OCI-LY7 (cell line): ENCODE results near the gene CD207. TPM values are rescaled to one million over a fixed set of nuclear protein-coding genes. Genes with fewer than 3 reads are reported as not detected.

Source experiments
- BruUV-seq: library from RNA; stranded (reverse); fragments of 400-500 nt; replicated peaks from 2 replicates; lab custom pipeline; 2021; lab: Mats Ljungman, UMichigan
- CTCF ChIA-PET: fragments of 300-600 bp; sonication (Branson Sonifier 250); formaldehyde crosslinking; loops from one replicate; lab custom pipeline; 2022; ENCODE audit warnings: antibody characterized with exemption; ENCODE audit not compliant: unreplicated experiment; lab: Charles Lee
- POLR2A ChIA-PET: fragments of 300-600 bp; sonication (Branson Sonifier 250); formaldehyde crosslinking; loops from one replicate; lab custom pipeline; 2022; ENCODE audit warnings: antibody characterized with exemption; lab: Charles Lee
- DNase-seq: peaks from one replicate; pipeline ENCODE4 v3.0.0-alpha.2; 2015; ENCODE audit warnings: low spot score
- H2AFZ ChIP-seq: fragments of 200-600 bp; sonication (generic), shearing (Covaris generic); 2 replicates; pipeline ENCODE4 v1.6.1; 2014; ENCODE audit warnings: mild to moderate bottlenecking, antibody characterized with exemption, low read length, moderate library complexity
- H3K27ac ChIP-seq: fragments of 200-600 bp; sonication (generic); 2 replicates; pipeline ENCODE4 v1.5.1; 2014; ENCODE audit warnings: mixed run types, low read depth, mild to moderate bottlenecking, moderate library complexity, low read length, inconsistent platforms; ENCODE audit not compliant: poor library complexity, severe bottlenecking
- H3K36me3 ChIP-seq: fragments of 200-600 bp; sonication (generic); 2 replicates; pipeline ENCODE4 v1.6.1; 2014; ENCODE audit warnings: mild to moderate bottlenecking, antibody characterized with exemption, low read length, moderate library complexity, mixed read lengths; ENCODE audit not compliant: insufficient read depth
- H3K4me1 ChIP-seq: fragments of 200-600 bp; sonication (generic); 2 replicates; pipeline ENCODE4 v1.5.1; 2014; ENCODE audit warnings: mild to moderate bottlenecking, low read length; ENCODE audit not compliant: insufficient read depth, poor library complexity, severe bottlenecking
- H3K4me2 ChIP-seq: fragments of 200-600 bp; sonication (generic); 2 replicates; pipeline ENCODE4 v1.6.1; 2014; ENCODE audit warnings: mild to moderate bottlenecking, low read length
- H3K4me3 ChIP-seq: fragments of 200-600 bp; sonication (generic); 2 replicates; pipeline ENCODE4 v1.5.1; 2014; ENCODE audit warnings: mild to moderate bottlenecking, low read depth, low read length; ENCODE audit not compliant: poor library complexity, severe bottlenecking
- H3K79me2 ChIP-seq: fragments of 200-600 bp; sonication (generic); 2 replicates; pipeline ENCODE4 v1.6.1; 2016; ENCODE audit warnings: low read depth, mild to moderate bottlenecking, low read length, moderate library complexity, mixed read lengths; ENCODE audit not compliant: insufficient read depth
- H3K9me2 ChIP-seq: fragments of 200-600 bp; sonication (generic); 2 replicates; pipeline ENCODE4 v1.6.1; 2016; ENCODE audit warnings: mild to moderate bottlenecking, low read length, mixed read lengths; ENCODE audit not compliant: insufficient read depth
- H3K9me3 ChIP-seq: fragments of 200-600 bp; sonication (generic); 2 replicates; pipeline ENCODE4 v1.6.1; 2014; ENCODE audit warnings: mild to moderate bottlenecking, mixed run types, low read length, mixed read lengths
- H4K20me1 ChIP-seq: fragments of 200-600 bp; sonication (generic); 2 replicates; pipeline ENCODE4 v1.6.1; 2014; ENCODE audit warnings: mild to moderate bottlenecking, antibody characterized with exemption, low read length, moderate library complexity, mixed read lengths; ENCODE audit not compliant: insufficient read depth
- EZH2phosphoT487 ChIP-seq: fragments of 200-600 bp; sonication (generic); IDR thresholded peaks from 2 replicates; pipeline ENCODE4 v1.6.1; 2018; ENCODE audit warnings: low read depth, borderline replicate concordance, mild to moderate bottlenecking, mixed run types, antibody characterized with exemption, low read length, moderate library complexity, mixed read lengths
- intact Hi-C: fragments of 100-400 bp; cut with micrococcal nuclease; formaldehyde crosslinking; loops from one replicate; pipeline ENCODE4 v1.10.0; 2022; ENCODE audit not compliant: unreplicated experiment
- total RNA-seq, 2 experiments: library from RNA; depleted of rRNA in 1 of 2; stranded (reverse); fragments of >200 nt in 1 of 2; shearing (Covaris generic) in 1 of 2; gene quantifications; 2 replicates each; pipeline ENCODE4 v1.2.3, GENCODE V29; 2014 to 2022
- TF ChIP-seq, protein P1 (sequence below): fragments of 200-600 bp; sonication (generic); conservative IDR thresholded peaks from 2 replicates; pipeline ENCODE4 v1.5.1; 2014; ENCODE audit warnings: mild to moderate bottlenecking, antibody characterized with exemption, low read length, moderate library complexity, mixed read lengths

The CD207 gene
- total RNA-seq, 2 experiments from 2014 or later: not detected

DNA sequence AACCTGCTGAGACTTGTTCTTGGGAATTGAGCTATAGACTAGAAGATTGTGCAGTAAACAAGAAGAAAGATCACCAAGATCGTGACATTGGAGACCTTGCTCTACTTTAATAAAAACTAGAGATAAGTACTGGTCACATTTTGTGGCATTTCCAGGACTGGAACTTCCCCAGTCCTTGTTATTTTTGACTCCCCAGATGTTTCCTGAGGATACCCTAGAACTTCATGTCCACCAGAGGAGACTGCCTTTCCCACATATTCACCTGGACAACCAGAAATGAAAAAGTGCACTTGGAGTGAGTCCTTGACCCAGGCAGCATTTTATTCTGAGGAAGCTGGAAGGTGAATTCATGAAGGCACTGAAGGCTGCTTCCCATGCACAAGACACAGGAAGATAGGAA lies 5.7 kb downstream of the CD207 start:
- Histone ChIP-seq H3K36me3 (no peaks in the 10 kb centered on the region), H3K4me2 (no peak overlapping the region), H2AFZ (no peak overlapping the region), H3K4me3 (no peak overlapping the region), H3K27ac (no peak overlapping the region), H3K4me1 (no peaks in the 10 kb centered on the region), H3K79me2 (no peaks in the 10 kb centered on the region), H3K9me2 (no peaks in the 10 kb centered on the region), H4K20me1 (no peaks in the 10 kb centered on the region), H3K9me3 (no peaks in the 10 kb centered on the region)
- intact Hi-C loops: no loop called here
- no peak for DNase-seq
- no TSS peak for BruUV-seq
- TF ChIP-seq EZH2phosphoT487: no peak
- TF ChIP-seq, protein P1, sequence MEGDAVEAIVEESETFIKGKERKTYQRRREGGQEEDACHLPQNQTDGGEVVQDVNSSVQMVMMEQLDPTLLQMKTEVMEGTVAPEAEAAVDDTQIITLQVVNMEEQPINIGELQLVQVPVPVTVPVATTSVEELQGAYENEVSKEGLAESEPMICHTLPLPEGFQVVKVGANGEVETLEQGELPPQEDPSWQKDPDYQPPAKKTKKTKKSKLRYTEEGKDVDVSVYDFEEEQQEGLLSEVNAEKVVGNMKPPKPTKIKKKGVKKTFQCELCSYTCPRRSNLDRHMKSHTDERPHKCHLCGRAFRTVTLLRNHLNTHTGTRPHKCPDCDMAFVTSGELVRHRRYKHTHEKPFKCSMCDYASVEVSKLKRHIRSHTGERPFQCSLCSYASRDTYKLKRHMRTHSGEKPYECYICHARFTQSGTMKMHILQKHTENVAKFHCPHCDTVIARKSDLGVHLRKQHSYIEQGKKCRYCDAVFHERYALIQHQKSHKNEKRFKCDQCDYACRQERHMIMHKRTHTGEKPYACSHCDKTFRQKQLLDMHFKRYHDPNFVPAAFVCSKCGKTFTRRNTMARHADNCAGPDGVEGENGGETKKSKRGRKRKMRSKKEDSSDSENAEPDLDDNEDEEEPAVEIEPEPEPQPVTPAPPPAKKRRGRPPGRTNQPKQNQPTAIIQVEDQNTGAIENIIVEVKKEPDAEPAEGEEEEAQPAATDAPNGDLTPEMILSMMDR: no peak
- ChIA-PET CTCF (no interaction called here), POLR2A (interaction anchor here (0.5 kb wide), 1 partner anchor 524 kb away, joined by 3 read pairs; no protein-coding TSS in a partner anchor)

DNA sequence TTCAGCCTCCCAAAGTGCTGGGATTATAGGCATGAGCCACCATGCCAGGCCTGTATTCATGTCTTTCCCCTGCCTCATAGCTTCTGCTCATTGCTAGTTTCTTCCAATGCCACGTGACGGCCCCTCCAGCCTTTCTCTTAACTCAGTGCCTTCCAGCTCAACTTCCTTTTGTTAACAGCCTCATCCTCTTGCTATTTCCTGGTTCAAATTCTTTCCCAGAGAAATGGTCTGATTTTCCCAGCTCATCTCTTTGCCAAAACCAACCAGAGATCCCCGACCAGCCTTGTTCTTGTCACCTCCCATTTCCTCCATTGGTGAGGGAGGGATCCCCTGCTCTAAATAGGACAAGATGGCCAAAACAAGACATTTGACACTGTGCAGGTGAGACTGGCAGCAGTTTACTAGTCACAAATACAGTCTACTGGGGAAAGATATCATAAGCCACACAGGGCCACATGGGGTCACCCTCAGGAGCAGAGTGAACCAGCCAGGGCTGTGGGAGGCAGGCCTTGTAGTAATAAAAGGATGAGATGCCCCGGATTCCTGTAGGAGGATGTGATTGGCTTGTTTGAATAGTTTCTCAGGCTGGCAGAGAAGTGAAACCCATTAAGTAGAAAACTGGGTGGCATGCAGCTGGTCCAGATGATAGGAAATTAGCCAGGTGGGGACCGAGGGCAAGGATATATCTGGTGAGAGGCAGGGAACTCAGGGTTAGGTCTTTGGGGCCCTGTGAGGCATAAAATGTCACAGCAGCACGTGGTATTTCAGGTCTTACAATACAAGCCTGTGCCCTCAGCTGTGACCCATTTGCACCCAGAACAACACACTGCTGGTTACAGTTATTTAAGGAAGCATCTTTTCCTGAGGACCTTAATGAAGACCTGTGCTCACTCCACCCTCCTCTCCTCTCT lies 6.4 kb downstream of the CD207 start:
- POLR2A ChIA-PET: no interaction called here

More for the DNA sequence above, 6.4 kb downstream of the CD207 start:
- CTCF ChIA-PET: no interaction called here
- peak; percentile 5 for DNase-seq
- Histone ChIP-seq H2AFZ (no peak overlapping the region), H3K4me3 (no peak overlapping the region), H3K9me2 (no peaks in the 10 kb centered on the region), H3K79me2 (no peaks in the 10 kb centered on the region), H3K36me3 (no peaks in the 10 kb centered on the region), H3K4me2 (no peak overlapping the region; the same call in 1 of the 2 replicates), H4K20me1 (no peaks in the 10 kb centered on the region), H3K27ac (no peak overlapping the region), H3K4me1 (no peaks in the 10 kb centered on the region), H3K9me3 (no peaks in the 10 kb centered on the region)
- TF ChIP-seq, protein P1: no peak
- no peak for TF ChIP-seq EZH2phosphoT487
- BruUV-seq: no TSS peak
- intact Hi-C loops: no loop called here
